Fibroblast of mammary gland (primary cell): ENCODE data around the gene ELSPBP1.

Experiments used
- DNase-seq: peaks from one replicate; pipeline ENCODE4 v3.0.0-alpha.2; 2010; ENCODE audit warnings: low read depth
- H3K4me3 ChIP-seq: 2 replicates; pipeline ENCODE4 v1.5.1; 2011; ENCODE audit warnings: low read depth, mild to moderate bottlenecking, low read length, moderate library complexity; ENCODE audit not compliant: control insufficient read depth
- TF ChIP-seq, protein P1 (sequence below): conservative IDR thresholded peaks from 2 replicates; pipeline ENCODE4 v1.5.1; 2011; ENCODE audit warnings: low read depth, low read length, inconsistent platforms; ENCODE audit not compliant: control insufficient read depth, insufficient read depth

ELSPBP1 gene

DNA sequence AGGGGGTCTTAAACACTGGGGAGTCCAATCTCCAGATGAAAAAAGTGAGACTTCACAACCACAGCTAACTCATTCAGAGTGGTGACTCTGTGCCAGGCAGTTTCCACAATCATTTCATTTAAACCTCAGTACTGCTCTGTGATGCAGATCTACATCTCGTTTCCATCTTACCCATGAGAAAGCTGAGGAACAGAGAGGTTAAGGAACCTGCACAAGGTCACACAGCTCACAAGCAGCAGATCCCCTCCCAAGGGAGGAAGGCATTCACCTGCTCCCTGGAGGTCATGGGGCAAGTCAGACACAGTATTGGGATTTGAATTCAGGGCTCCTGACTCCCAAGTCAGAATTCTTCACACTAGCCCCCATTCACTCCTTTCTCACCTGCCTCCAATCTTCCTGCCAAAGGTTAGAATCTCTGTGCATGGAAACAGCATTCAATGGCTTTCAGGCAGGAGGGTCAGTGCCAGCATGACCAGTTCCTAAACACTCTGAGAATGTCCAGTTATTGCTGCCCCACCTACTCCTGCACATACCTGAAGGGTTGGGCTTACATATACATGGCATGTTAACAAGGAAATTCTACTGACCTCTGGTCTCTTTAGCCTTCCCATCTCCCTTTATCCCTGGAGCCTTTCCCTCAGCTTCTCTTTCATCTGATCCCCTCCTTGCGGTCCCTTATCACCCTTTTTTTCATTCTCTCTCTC is 47.6 kb downstream of the ELSPBP1 start:
- DNase-seq: no peak
- H3K4me3 ChIP-seq: no peak overlapping the region
- TF ChIP-seq, protein P1, sequence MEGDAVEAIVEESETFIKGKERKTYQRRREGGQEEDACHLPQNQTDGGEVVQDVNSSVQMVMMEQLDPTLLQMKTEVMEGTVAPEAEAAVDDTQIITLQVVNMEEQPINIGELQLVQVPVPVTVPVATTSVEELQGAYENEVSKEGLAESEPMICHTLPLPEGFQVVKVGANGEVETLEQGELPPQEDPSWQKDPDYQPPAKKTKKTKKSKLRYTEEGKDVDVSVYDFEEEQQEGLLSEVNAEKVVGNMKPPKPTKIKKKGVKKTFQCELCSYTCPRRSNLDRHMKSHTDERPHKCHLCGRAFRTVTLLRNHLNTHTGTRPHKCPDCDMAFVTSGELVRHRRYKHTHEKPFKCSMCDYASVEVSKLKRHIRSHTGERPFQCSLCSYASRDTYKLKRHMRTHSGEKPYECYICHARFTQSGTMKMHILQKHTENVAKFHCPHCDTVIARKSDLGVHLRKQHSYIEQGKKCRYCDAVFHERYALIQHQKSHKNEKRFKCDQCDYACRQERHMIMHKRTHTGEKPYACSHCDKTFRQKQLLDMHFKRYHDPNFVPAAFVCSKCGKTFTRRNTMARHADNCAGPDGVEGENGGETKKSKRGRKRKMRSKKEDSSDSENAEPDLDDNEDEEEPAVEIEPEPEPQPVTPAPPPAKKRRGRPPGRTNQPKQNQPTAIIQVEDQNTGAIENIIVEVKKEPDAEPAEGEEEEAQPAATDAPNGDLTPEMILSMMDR: no peak

DNA sequence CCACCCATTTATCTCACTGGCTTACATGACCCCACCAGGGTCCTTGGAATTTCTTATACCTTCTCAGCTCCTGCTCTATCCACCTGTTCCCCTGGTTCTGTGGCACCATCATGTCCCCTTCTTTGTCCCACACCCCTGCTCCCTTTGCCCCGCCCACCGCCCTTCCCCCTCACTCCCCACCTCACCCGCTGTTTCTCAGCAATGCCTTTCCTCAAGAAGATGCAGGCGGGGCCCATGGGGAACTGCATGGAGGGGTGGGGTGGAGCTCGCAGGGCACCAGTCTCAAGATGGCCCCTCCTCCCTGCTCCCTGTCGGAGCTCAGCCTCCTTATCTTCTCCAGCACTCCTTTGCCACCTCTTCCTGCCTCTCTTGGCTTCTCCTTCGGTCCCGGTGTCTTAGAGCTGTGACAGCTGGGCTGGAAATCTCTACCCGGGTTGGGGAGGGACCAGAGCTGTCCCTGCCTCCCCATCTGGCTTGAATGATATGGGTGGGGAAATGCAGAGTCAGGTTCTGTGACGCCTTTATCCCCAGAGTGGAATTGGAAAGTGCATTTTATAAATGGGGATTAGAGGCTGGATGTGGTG is 49.3 kb downstream of the ELSPBP1 start, which contains the start of gene CABP5:
Gene CABP5 (minus strand): TSS at position 405 of the 584 bp plus-strand sequence. CDS start 157 bp downstream, at position 248.
- TF ChIP-seq, protein P1: no peak
- DNase-seq: no peak

DNA sequence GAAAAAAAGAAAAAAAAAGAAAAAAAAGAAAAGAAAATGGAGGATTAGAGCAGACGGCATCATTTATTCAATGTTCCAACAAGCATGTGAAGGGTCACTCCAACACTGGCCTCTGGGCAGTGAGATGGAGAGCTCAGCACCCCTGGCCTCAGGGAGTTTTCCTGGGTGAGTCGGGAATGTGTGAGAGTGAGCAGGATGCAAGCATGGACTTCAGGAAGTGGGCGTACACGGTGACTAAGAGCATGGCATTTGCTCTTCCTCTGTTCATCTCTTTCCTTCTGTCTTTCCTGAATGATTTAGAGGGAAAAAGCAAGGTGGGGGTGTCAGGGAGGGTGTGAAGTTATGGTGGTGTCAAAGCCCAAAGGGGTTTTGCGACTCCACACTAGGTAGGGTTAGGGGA is 50.1 kb downstream of the ELSPBP1 start:
- DNase-seq: no peak
- H3K4me3 ChIP-seq: no peak overlapping the region
- TF ChIP-seq, protein P1: no peak

More for the DNA sequence above, 49.3 kb downstream of the ELSPBP1 start, which contains the start of gene CABP5:
- no peak within 1 kb of the TSS for H3K4me3 ChIP-seq

DNA sequence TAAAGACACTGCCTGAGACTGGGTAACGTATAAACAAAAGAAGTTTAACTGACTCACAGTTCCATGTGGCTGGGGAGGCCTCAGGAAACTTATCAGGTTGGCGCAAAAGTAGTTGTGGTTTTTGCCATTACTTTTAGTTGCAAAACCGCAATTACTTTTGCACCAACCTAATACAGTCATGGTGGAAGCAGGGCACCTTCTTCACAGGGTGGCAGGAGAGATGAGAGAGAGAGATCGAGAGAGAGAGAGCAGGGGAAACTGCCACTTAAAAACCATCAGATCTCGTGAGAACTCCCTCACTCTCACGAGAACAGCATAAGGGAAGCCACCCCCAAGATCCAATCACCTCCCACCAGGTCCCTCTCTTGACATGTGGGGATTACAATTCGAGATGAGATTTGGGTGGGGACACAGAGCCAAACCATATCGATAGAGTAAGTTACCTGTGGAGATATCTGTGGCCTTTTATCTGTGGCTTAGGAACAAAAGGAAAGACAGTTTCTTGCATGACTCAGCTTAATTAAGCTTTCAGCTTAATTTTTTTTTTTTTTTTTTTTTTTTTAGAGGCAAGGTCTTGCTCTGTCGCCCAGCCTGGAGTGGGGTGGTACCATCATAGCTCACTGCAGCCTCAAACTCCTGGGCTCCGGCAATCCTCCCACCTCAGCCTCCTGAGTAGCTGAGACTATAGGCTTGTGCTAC is 57.1 kb downstream of the ELSPBP1 start:
- TF ChIP-seq, protein P1: no peak
- no peak overlapping the region for H3K4me3 ChIP-seq
- no peak for DNase-seq

GRCh38 chr19:48053076-48053475 is 58.6 kb downstream of the ELSPBP1 start:
- no peak for DNase-seq
- H3K4me3 ChIP-seq: no peak overlapping the region
- TF ChIP-seq, protein P1: no peak

- TF ChIP-seq, protein P1: no peak
- no peak overlapping the region for H3K4me3 ChIP-seq
- no peak for DNase-seq
Measured at GRCh38 chr19:48053856-48054255, 59.4 kb downstream of the ELSPBP1 start.
